ENCODE measurements around the gene TJAP1. TPM values are rescaled to one million over a fixed set of nuclear protein-coding genes. Genes with fewer than 3 reads are reported as not detected.

TJAP1 gene
- total RNA-seq, 1 donor from 2014 or later = 38.7 TPM

DNA sequence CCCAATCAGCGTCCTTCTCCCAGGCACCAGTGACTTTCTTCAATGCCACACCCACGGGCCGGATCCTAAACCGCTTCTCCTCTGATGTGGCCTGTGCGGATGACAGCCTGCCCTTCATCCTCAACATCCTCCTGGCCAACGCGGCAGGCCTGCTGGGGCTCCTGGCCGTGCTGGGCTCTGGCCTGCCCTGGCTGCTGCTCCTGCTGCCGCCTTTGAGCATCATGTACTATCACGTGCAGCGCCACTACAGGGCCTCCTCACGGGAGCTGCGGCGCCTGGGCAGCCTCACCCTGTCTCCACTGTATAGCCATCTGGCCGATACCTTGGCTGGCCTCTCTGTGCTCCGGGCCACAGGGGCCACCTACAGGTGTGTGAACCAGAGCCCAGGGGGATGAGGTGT, 31.8 kb upstream of the TJAP1 start:
- no peak overlapping the region for H3K4me3 Mint-ChIP-seq (ENCODE audit: unreplicated experiment)
- H3K9me3 Mint-ChIP-seq (ENCODE audit: unreplicated experiment) = no peaks in the 10 kb centered on the region
- no peak for DNase-seq (ENCODE audit: extremely low spot score, unreplicated experiment)

DNA sequence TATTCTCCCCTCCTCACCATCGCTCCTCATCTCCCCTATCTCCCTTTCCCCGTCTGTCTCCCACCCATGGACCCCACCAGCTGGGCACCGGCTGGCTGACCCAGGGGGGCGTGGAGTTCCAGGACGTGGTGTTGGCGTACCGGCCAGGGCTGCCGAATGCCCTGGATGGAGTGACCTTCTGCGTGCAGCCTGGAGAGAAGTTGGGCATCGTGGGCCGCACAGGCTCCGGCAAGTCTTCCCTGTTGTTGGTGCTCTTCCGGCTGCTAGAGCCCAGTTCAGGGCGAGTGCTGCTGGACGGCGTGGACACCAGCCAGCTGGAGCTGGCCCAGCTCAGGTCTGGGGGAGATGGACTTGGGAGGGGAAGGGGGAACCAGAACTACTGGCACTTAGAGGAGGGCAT, 29.8 kb upstream of the TJAP1 start:
- DNase-seq (ENCODE audit: extremely low spot score, unreplicated experiment) = no peak
- Mint-ChIP-seq H3K4me1 (ENCODE audit: unreplicated experiment) (no peaks in the 10 kb centered on the region), H3K36me3 (ENCODE audit: unreplicated experiment) (peaks cover 35% of the 10 kb centered on the region), H3K27ac (ENCODE audit: unreplicated experiment) (no peak overlapping the region), H3K4me3 (ENCODE audit: unreplicated experiment) (no peak overlapping the region), H3K27me3 (ENCODE audit: unreplicated experiment) (no peaks in the 10 kb centered on the region), H3K9me3 (ENCODE audit: unreplicated experiment) (no peaks in the 10 kb centered on the region)
- TF ChIP-seq, protein P1, sequence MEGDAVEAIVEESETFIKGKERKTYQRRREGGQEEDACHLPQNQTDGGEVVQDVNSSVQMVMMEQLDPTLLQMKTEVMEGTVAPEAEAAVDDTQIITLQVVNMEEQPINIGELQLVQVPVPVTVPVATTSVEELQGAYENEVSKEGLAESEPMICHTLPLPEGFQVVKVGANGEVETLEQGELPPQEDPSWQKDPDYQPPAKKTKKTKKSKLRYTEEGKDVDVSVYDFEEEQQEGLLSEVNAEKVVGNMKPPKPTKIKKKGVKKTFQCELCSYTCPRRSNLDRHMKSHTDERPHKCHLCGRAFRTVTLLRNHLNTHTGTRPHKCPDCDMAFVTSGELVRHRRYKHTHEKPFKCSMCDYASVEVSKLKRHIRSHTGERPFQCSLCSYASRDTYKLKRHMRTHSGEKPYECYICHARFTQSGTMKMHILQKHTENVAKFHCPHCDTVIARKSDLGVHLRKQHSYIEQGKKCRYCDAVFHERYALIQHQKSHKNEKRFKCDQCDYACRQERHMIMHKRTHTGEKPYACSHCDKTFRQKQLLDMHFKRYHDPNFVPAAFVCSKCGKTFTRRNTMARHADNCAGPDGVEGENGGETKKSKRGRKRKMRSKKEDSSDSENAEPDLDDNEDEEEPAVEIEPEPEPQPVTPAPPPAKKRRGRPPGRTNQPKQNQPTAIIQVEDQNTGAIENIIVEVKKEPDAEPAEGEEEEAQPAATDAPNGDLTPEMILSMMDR (IDR thresholded peaks at IDR 0.05) = no peak

More for the DNA sequence above, 31.8 kb upstream of the TJAP1 start:
- Mint-ChIP-seq H3K27ac (ENCODE audit: unreplicated experiment) (no peak overlapping the region), H3K27me3 (ENCODE audit: unreplicated experiment) (no peaks in the 10 kb centered on the region), H3K4me1 (ENCODE audit: unreplicated experiment) (no peaks in the 10 kb centered on the region), H3K36me3 (ENCODE audit: unreplicated experiment) (peaks cover 37% of the 10 kb centered on the region)
- TF ChIP-seq, protein P1 (IDR thresholded peaks at IDR 0.05) = no peak

DNA sequence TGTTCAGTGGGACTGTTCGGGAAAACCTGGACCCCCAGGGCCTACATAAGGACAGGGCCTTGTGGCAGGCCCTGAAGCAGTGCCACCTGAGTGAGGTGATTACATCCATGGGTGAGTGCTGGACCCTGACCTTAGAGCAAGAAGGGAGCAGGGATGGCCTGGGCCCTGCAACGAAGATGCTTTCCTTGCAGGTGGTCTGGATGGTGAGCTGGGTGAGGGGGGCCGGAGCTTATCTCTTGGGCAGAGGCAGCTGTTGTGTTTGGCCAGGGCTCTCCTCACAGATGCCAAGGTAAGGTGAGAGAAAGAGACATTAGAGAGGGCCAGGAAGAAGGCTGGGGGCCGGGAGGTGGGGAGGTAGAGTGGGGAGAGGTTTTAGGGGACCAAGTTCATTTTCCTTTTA, 28.5 kb upstream of the TJAP1 start:
- H3K4me3 Mint-ChIP-seq (ENCODE audit: unreplicated experiment) = no peak overlapping the region
- H3K27me3 Mint-ChIP-seq (ENCODE audit: unreplicated experiment) = no peaks in the 10 kb centered on the region
- no peak for DNase-seq (ENCODE audit: extremely low spot score, unreplicated experiment)
- no peaks in the 10 kb centered on the region for H3K4me1 Mint-ChIP-seq (ENCODE audit: unreplicated experiment)
- TF ChIP-seq, protein P1 (IDR thresholded peaks at IDR 0.05) = no peak
- no peak overlapping the region for H3K27ac Mint-ChIP-seq (ENCODE audit: unreplicated experiment)
- peaks cover 24% of the 10 kb centered on the region for H3K36me3 Mint-ChIP-seq (ENCODE audit: unreplicated experiment)
- H3K9me3 Mint-ChIP-seq (ENCODE audit: unreplicated experiment) = no peaks in the 10 kb centered on the region

DNA sequence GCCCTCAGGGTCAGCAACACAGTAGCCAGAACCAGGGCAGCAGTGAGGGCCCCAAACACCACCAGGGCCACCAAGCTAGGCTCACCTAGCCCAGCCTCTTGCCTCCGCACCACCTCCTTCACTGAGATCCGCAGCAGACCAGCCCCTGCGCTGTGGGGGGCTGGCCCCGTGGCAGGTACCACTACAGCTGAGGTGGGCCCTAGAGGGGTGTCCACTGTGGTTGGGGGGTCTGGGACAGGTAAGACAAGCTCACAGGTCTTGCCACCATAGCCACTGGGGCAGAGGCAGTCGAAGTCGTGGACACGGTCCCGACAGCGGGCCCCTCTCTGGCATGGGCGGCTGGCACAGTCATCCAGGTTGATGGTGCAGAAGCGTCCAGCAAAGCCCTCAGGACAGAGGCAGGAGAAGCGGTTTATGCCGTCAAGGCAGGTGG, 26.7 kb upstream of the TJAP1 start:
- Mint-ChIP-seq H3K27me3 (ENCODE audit: unreplicated experiment) (peaks cover 2% of the 10 kb centered on the region), H3K4me1 (ENCODE audit: unreplicated experiment) (peaks cover 9% of the 10 kb centered on the region), H3K4me3 (ENCODE audit: unreplicated experiment) (no peak overlapping the region), H3K9me3 (ENCODE audit: unreplicated experiment) (no peaks in the 10 kb centered on the region), H3K27ac (ENCODE audit: unreplicated experiment) (no peak overlapping the region), H3K36me3 (ENCODE audit: unreplicated experiment) (peaks cover 18% of the 10 kb centered on the region)
- TF ChIP-seq, protein P1 (IDR thresholded peaks at IDR 0.05) = no peak
- DNase-seq (ENCODE audit: extremely low spot score, unreplicated experiment) = no peak

DNA sequence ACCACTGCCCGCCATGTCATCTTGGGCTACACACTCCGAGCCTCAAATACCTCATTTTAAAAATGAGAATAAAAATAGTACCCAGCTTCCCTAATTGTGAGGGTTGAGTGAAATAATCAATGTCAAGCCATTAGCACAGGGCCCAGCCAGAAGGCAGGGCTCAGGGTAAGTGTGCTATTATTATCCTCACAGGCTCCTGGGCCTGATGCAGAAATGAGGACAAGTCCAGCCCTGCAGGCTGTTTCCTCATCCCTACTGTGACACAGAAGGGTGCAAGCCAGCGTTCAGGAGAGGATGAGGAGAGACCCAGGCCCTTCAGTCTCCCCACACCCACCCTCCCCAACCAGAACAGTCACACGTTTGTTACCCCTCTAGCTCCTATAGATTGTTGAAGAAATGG, 26.0 kb upstream of the TJAP1 start:
- peaks cover 16% of the 10 kb centered on the region for H3K36me3 Mint-ChIP-seq (ENCODE audit: unreplicated experiment)
- no peaks in the 10 kb centered on the region for H3K9me3 Mint-ChIP-seq (ENCODE audit: unreplicated experiment)
- peaks cover 8% of the 10 kb centered on the region for H3K27me3 Mint-ChIP-seq (ENCODE audit: unreplicated experiment)
- TF ChIP-seq, protein P1 (IDR thresholded peaks at IDR 0.05) = no peak
- peaks cover 14% of the 10 kb centered on the region for H3K4me1 Mint-ChIP-seq (ENCODE audit: unreplicated experiment)
- DNase-seq (ENCODE audit: extremely low spot score, unreplicated experiment) = no peak
- H3K27ac Mint-ChIP-seq (ENCODE audit: unreplicated experiment) = no peak overlapping the region
- H3K4me3 Mint-ChIP-seq (ENCODE audit: unreplicated experiment) = no peak overlapping the region

Measured in osteocyte (in vitro differentiated cells).